Cerebellar nuclear complex (tissue), 1 donor: ENCODE results near the gene MGAT3.

Source experiments
- DNase-seq, 2 experiments: peaks; one replicate each; lab custom pipeline; 2025; lab: John Stamatoyannopoulos, UW

MGAT3 gene

GRCh38 chr22:39429186-39429585, 27.6 kb upstream of the MGAT3 start:
- DNase-seq, result no peak

DNA sequence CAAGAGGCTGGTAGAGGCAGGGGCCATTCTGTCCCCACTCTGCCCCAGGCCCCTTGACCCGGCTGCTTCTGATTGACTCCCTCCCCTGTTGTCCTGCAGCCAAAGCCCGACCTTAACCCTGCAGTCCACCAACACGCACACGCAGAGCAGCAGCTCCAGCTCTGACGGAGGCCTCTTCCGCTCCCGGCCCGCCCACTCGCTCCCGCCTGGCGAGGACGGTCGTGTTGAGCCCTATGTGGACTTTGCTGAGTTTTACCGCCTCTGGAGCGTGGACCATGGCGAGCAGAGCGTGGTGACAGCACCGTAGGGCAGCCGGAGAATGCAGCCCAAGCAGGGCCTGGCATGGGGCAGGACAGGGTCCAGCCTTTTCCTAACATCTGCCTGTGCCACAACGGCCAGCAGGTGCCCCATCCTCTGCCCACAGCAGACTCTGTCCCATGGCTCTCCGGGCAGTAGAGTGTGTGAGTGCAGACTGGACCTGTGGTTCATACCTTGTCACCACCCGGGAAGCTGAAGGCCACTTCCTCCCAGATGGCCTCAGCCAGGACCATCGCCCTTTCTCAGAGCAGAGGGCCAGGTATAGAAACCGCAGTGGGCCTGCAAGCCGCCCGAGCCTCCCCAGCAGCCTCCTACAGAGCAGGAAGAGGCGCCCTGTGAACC, 26.8 kb upstream of the MGAT3 start:
- no peak for DNase-seq

DNA sequence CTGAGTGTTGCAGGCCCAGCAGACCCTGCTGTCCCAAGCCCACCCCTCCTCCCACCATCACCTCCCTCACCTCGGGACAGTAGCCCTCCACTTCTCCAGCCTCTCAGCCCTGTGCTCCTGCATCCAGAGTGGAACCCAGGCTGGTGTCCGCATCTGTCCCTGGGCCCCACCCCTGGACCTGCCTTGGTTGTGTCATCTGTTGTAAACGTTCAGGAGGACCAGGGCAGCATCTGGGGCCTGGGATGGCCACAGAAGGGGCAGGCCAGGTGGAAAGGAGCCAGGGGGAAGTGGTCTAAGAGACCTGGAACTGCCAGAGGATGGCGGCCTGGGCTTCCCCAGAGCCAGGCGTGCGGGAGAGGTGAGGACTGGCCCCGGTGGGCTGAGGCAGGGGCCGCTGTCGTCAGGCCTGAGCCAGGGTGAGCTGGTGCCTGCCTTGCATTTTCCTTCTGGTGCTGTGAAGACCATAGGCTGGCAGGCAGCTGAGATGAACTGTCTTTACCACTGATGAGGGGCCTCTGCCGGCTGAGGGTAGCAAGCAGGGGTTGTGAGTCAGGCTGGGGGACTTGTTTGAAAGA, 26.1 kb upstream of the MGAT3 start:
- no peak for DNase-seq

GRCh38 chr22:39431216-39431801, 25.5 kb upstream of the MGAT3 start:
- no peak for DNase-seq

DNA sequence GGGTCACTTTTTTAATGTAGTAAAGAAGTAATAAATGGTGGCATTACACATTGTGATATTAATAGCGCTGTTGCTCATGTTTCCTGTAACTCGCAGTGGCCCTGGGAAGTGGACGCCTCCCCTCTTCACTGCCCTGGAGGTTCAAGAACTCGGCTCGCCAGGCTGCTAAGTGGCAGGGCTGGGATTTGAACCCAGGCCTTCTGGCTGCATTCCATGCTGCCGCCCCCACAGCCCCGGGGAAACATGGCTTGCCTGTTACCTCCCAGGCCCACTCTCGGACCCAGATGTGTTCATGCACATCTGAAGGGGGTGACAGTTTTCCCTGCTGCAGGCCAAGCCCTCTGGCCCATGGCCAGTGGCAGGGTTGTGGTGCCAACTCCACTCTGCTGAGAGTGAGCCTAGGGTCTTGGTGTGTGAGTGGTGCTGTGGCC, 25.0 kb upstream of the MGAT3 start:
- DNase-seq, result no peak

DNA sequence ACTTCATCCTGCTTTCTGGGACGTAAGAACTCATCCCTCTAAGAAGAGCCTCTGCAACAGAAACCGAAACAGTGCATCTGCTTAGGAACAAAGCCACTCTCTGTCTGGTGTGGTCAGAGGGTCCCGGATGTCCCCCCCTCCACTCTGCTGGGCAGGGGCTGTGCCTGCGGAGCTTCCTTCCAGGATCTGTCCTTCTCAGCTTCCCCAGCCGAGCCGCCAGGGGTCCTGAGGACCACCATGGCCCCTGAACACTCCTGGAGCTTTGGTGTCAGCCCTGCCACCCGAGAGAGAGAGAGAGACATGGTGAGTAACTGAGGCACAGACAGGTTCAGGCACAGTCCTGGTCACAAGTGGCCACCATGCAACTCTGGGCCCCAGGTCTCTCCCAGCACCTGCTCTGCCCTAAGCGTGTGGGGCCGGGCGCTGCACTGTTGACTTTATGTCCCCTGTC, 24.4 kb upstream of the MGAT3 start:
- DNase-seq, result no peak

DNA sequence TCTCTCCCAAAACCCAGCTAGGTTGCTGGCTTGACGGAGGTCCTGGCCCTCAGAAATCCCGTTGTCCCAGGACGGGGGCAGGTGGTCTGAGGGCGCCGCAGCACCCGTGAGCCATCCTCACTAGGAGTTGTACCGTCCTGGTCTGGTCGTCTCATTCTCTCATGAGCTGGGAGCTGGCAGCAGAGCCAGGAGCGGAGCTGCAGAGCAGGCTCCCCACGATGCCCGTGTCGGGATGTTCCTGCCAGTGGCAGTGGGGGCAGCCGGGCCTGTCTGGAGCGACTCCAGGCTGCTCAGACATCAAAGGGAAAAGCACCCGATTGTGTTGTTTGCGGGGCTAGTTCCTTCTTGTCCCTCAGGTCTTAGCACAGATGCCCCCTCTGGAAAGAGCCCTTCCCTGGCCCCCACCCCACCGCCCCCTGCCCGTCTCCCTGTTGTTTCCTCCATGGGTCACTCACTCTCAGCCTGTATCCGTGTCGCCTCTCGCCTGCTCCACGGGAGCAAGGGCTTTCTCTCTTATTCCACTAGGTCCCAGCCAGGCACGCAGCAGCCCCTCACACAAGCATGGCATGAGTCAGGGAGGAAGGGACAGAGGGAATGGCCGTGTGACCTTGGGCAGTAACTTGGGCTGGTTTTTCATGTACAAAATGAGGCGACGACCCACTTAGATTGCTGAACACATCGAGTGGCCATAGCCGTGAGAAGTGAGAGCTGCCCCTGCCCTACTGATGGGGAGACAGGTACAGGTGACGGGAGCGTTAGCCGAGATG, 23.2 kb upstream of the MGAT3 start:
- DNase-seq, result peak in 1 of 2 experiments; percentile 31

GRCh38 chr22:39434243-39434653, 22.6 kb upstream of the MGAT3 start:
- DNase-seq, result peak in 1 of 2 experiments; percentile 20

- no peak for DNase-seq
Measured at GRCh38 chr22:39434721-39435120, 22.1 kb upstream of the MGAT3 start.

DNA sequence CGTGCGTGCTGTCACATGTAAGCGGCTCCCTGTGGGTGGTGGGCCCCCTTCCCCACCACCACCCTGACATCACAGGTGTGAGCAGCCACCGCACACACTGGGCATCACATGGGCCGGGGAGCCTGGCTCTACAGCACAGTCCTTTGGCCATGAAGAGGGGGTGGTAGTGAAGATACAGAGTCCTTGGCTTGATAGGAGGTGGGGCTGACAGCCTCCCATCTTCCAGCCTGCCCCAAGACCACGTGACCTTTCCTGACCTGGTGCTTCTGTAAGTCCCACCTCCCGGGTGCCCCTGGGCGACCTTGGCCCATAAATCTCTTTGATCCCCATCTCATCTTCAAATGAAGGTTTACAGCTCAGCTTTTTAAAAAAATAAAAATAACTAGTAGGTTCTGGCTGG, 21.2 kb upstream of the MGAT3 start:
- no peak for DNase-seq

DNA sequence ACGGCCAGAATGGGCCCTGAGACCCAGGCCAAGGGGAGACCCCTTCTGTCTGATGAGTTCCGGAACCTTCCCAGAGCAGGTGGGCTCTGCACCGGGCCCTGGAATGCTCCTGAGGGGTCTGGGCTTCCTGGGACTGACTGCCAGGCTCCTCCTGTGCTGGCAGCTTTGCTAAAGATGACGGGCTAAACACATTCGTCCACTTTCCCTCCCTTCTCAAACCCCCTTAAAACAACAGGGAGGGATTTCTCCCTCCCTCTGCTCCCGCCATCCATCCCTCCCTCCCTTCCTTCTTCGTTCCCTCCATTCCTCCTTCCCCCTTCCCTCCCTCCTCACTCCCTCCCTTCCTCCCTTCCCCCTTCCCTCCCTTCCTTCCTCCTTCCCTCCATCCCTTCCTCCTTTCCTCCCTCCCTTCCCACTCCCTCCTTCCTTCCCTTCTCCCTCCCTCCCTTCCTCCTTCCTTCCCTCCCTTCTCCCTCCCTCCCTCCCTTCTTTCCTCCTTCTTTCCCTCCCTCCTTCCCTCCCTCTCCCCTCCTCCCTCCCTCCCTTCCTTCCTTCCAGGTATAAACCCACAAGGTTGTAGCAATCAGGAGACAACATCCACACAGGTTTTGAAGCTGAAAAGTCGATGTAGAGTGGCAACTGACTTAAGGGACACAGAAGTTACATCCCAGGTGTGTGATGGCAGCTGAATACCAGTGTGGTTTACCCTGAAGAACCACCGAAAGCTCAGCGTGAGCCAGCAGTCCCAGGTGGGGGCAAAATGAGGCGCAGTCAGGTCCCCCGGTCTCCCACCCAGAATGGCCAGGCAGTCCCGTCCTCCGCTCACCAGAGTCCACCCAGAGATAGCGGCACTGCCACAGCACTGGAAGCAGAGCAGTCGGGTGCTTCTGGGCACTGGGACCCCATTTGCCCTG, 18.8 kb upstream of the MGAT3 start:
- no peak for DNase-seq

- DNase-seq, result no peak
Measured at GRCh38 chr22:39439170-39439569, 17.6 kb upstream of the MGAT3 start.

DNA sequence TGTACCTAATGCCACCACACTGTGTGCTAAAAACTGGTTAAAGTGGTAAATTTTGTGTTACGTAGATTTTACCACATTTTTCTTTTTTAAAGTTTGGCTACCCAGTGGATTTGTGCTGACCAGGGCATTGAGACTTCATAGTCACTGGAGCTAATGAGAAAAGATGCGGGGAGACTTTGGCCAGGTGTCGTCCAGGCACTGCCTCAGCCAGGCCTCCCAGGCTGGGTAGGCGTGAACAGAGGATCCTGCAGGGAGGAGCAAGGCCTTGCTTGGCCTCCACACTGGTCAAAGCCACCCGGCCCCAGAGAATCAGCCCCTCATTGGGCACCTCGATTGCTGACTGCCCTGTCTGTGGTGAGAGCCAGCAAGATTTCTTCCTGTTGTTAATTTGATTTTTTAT, 13.4 kb upstream of the MGAT3 start:
- DNase-seq, result no peak

DNA sequence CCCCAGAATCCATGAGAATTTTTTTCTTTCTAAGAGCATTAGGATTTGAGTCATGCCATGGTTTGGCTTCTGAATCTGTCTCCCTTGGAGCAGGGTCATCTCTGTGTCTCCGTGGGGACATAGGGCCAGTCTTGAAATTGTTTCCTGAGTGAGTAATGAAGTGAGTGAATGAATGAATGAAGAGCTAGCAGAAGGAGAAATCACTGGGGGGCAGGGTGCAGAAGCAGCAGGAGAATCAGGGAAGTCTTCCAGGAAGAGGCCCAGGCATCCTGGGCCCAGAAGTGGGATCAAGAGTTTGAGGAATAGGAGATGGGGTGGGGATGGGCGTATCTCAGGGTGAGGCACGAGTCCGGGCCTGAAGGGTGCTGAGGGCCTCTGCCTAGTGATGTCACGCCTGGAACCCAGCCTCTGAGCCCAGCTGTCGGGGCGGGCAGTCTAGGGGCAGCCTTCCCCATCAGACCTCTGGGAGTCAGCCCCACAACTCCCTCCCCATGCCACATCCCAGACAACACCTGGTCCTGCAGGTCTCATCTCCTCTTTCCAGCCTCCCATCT, 12.5 kb upstream of the MGAT3 start:
- no peak for DNase-seq

- no peak for DNase-seq
Measured at GRCh38 chr22:39444937-39445465, 11.8 kb upstream of the MGAT3 start.

- DNase-seq, result no peak
Measured at GRCh38 chr22:39445678-39446077, 11.1 kb upstream of the MGAT3 start.

DNA sequence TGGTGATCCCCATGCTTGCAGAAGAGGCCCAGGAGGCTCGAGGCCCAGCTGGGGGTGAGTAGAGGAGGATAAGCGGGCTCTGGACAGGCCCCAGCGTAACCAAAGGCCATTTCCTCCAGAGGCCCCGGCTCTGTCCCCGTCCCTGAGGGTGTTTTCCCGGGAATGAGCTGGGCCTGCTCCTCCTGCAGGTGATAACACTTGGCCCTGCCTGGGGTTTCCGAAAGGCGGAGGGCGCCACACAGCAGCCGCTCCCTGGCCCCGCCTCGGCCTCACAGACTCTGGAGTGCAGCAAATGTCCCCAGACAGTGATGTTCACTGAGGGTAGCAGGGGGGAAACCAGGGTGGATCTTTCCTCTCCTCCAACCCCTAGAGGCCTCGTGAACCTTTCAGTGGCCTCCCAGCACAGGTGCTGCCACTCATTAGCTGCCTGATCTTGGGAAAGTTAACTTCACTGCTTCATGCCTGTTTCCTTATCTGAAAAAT, 10.5 kb upstream of the MGAT3 start:
- no peak for DNase-seq

- DNase-seq, result no peak
Measured at GRCh38 chr22:39448205-39449054, 8.4 kb upstream of the MGAT3 start.

GRCh38 chr22:39449708-39450107, 7.1 kb upstream of the MGAT3 start:
- no peak for DNase-seq
